GM12878 (cell line): ENCODE data around the gene VDR. TPM values are rescaled to one million over a fixed set of nuclear protein-coding genes. Genes with fewer than 3 reads are reported as not detected.

Experiments used
- ATAC-seq: fragments of 200-7000 bp; cut with Tn5 transposase; 3 replicates; pipeline ENCODE4 v1.9.1; 2020; ENCODE audit warnings: mild to moderate bottlenecking, moderate library complexity
- BruUV-seq: library from RNA; stranded (reverse); fragments of 400-500 nt; replicated peaks from 2 replicates; lab custom pipeline; 2021; lab: Mats Ljungman, UMichigan
- CTCF ChIA-PET: fragments of 300-600 bp; sonication (Branson Sonifier 250); formaldehyde crosslinking; extraction: SDS; loops from one replicate; lab custom pipeline; 2021; ENCODE audit warnings: inconsistent platforms; lab: Yijun Ruan, JAX
- POLR2A ChIA-PET: fragments of 350-600 bp; formaldehyde crosslinking; extraction: SDS; loops from one replicate; lab custom pipeline; 2021; ENCODE audit warnings: inconsistent platforms; lab: Charles Lee
- RAD21 ChIA-PET: fragments of 300-600 bp; sonication (Branson Sonifier 250); formaldehyde crosslinking; loops from one replicate; lab custom pipeline; 2023; ENCODE audit warnings: antibody characterized with exemption; ENCODE audit not compliant: unreplicated experiment; lab: Charles Lee
- SMC1A ChIA-PET: fragments of 300-600 bp; sonication (Branson Sonifier 250); formaldehyde crosslinking; loops from one replicate; lab custom pipeline; 2023; ENCODE audit not compliant: unreplicated experiment, uncharacterized antibody; lab: Charles Lee
- DNase-seq: peaks from one replicate; pipeline ENCODE4 v3.0.0-alpha.2; 2011; ENCODE audit warnings: low read depth, low spot score
- FAIRE-seq: peaks from 3 replicates; lab custom pipeline; 2011; peaks lifted over from hg19 to GRCh38; lab: Jason Lieb, UNC
- H2AFZ ChIP-seq: 2 replicates; pipeline ENCODE4 v1.6.0; 2011; ENCODE audit warnings: low read depth, low read length, control low read depth; ENCODE audit not compliant: control insufficient read depth
- H3K27ac ChIP-seq: 2 replicates; pipeline ENCODE4 v1.5.1; 2011; ENCODE audit warnings: control low read depth; ENCODE audit not compliant: control insufficient read depth, insufficient read depth
- H3K27me3 ChIP-seq, 2 experiments: replicated peaks in 1 of 2; 2 replicates each; pipeline versions ENCODE4 v1.6.0 to v1.6.1; 2011; ENCODE audit warnings: low read length in 1 of 2; ENCODE audit not compliant: control insufficient read depth in 2 of 2, insufficient read depth in 2 of 2
- H3K36me3 ChIP-seq, 2 experiments: 2 replicates each; pipeline ENCODE4 v1.5.1; 2011; ENCODE audit warnings: low read length in 1 of 2; ENCODE audit not compliant: control insufficient read depth in 2 of 2, insufficient read depth in 2 of 2
- H3K4me1 ChIP-seq: 2 replicates; pipeline ENCODE4 v1.6.1; 2011; ENCODE audit warnings: mild to moderate bottlenecking, low read length, moderate library complexity, mixed read lengths; ENCODE audit not compliant: control insufficient read depth, insufficient read depth
- H3K4me2 ChIP-seq: 2 replicates; pipeline ENCODE4 v1.6.0; 2011; ENCODE audit warnings: control low read depth; ENCODE audit not compliant: control insufficient read depth, insufficient read depth
- H3K4me3 ChIP-seq: fragments of 200-600 bp; sonication (generic); 2 replicates; pipeline ENCODE4 v1.5.1; 2016
- H3K79me2 ChIP-seq: 2 replicates; pipeline ENCODE4 v1.6.0; 2011; ENCODE audit warnings: low read length; ENCODE audit not compliant: control insufficient read depth, insufficient read depth
- H3K9ac ChIP-seq: 2 replicates; pipeline ENCODE4 v1.8.0; 2011; ENCODE audit warnings: low read length, control low read depth, mixed read lengths; ENCODE audit not compliant: control insufficient read depth, insufficient read depth
- H3K9me3 ChIP-seq: replicated peaks from 3 replicates; pipeline ENCODE4 v1.5.1; 2011; ENCODE audit warnings: mild to moderate bottlenecking, low read length; ENCODE audit not compliant: control insufficient read depth, insufficient read depth
- H4K20me1 ChIP-seq: 2 replicates; pipeline ENCODE4 v1.6.0; 2011; ENCODE audit not compliant: control insufficient read depth, insufficient read depth
- CREB1 ChIP-seq: IDR thresholded peaks from 2 replicates; pipeline ENCODE4 v1.6.1; 2012; ENCODE audit warnings: low read depth, mild to moderate bottlenecking, inconsistent platforms
- EED ChIP-seq: sonication (generic); IDR thresholded peaks from 2 replicates; pipeline ENCODE4 v1.6.1; 2016; ENCODE audit warnings: antibody characterized with exemption, low read depth
- ETV6 ChIP-seq, 2 experiments: fragments of 450-650 bp in 1 of 2; IDR thresholded peaks in 1 of 2; conservative IDR thresholded peaks in 1 of 2; 2 replicates each; pipeline ENCODE4 v1.6.1; 2014; ENCODE audit warnings: antibody characterized with exemption in 1 of 2, borderline replicate concordance in 1 of 2, low read depth in 1 of 2, mild to moderate bottlenecking in 1 of 2, moderate library complexity in 1 of 2
- IKZF2 ChIP-seq, 2 experiments: fragments of 450-650 bp; IDR thresholded peaks; 2 replicates each; pipeline ENCODE4 v1.6.1; 2017; ENCODE audit warnings: mild to moderate bottlenecking in 2 of 2, moderate library complexity in 2 of 2
- NBN ChIP-seq: fragments of 450-650 bp; IDR thresholded peaks from 2 replicates; pipeline ENCODE4 v1.6.1; 2016
- RAD21 ChIP-seq: IDR thresholded peaks from 2 replicates; pipeline ENCODE4 v1.6.1; 2011; ENCODE audit warnings: mild to moderate bottlenecking, low read depth, low read length, moderate library complexity; ENCODE audit not compliant: insufficient read depth
- RUNX3 ChIP-seq: IDR thresholded peaks from 2 replicates; pipeline ENCODE4 v1.6.1; 2012; ENCODE audit warnings: low read length, inconsistent platforms
- SMC3 ChIP-seq: IDR thresholded peaks from 2 replicates; pipeline ENCODE4 v1.6.1; 2011; ENCODE audit warnings: low read length, improper control_type of control experiment, borderline replicate concordance
- SPI1 ChIP-seq: IDR thresholded peaks from 2 replicates; pipeline ENCODE4 v1.6.1; 2011; ENCODE audit warnings: low read depth, mild to moderate bottlenecking, low read length, moderate library complexity, borderline replicate concordance; ENCODE audit not compliant: insufficient read depth
- STAT3 ChIP-seq: IDR thresholded peaks from 2 replicates; pipeline ENCODE4 v1.6.1; 2011; ENCODE audit warnings: low read depth, low read length, improper control_type of control experiment
- YY1 ChIP-seq: IDR thresholded peaks from 2 replicates; pipeline ENCODE4 v1.6.1; 2011; ENCODE audit warnings: low read depth, mild to moderate bottlenecking, low read length
- ZSCAN29 ChIP-seq: fragments of 450-650 bp; IDR thresholded peaks from 2 replicates; pipeline ENCODE4 v1.6.1; 2017; ENCODE audit warnings: mild to moderate bottlenecking, moderate library complexity
- WGBS: methylation state at CpG from one replicate; pipeline ENCODE4 v1.1.6; 2016; ENCODE audit warnings: low lambda C conversion rate; ENCODE audit not compliant: insufficient replicate concordance, insufficient coverage; ENCODE audit errors: missing lambda C conversion rate; 5-methylcytosine and 5-hydroxymethylcytosine counted together
- in situ Hi-C: fragments of 300-500 bp; cut with MboI; formaldehyde crosslinking; loops from 9 replicates; pipeline ENCODE4 v1.14.3; 2018; ENCODE audit warnings: mixed read lengths
- intact Hi-C: fragments of 100-400 bp; cut with micrococcal nuclease; formaldehyde crosslinking; loops from one replicate; pipeline ENCODE4 v1.14.2; 2022; ENCODE audit not compliant: unreplicated experiment
- polyA plus RNA-seq, 11 experiments: library from polyadenylated mRNA; depleted of rRNA in 4 of 11; unstranded in 6 of 11; stranded (reverse) in 5 of 11; fragments of >200 nt; fragmentation: Nextera tagmentation in 4 of 11; fragmentation: Illumina TruSeq in 1 of 11; extraction: Ambion mirVana in 4 of 11; extraction: Trizol in 1 of 11; gene quantifications; 1 replicate in 1 of 11; 2 replicates in 10 of 11; pipeline versions ENCODE4 v1.2.1 to v1.2.3, GENCODE V29; 2011 to 2016; ENCODE audit warnings: inconsistent platforms in 2 of 11, missing spikeins in 2 of 11, low read depth in 1 of 11
- total RNA-seq, 4 experiments: library from RNA; depleted of rRNA in 3 of 4; stranded (reverse); fragments of >200 nt in 3 of 4; fragmentation: Illumina TruSeq in 1 of 4; extraction: Trizol in 1 of 4; gene quantifications; 2 replicates each; pipeline versions ENCODE4 v1.2.1 to v1.2.3, GENCODE V29; 2013 to 2021
- TF ChIP-seq, protein P1 (sequence below): fragments of 450-650 bp; formaldehyde crosslinking; IDR thresholded peaks from 2 replicates; pipeline ENCODE4 v1.4.0; 2020; ENCODE audit warnings: mild to moderate bottlenecking, moderate library complexity

VDR gene
- total and polyA plus RNA-seq, 10 of the 15 experiments (the other 5 are each of a cell fraction or from before 2014, with no cell fraction given) = 0.27 to 7.9 (median 3.0) TPM

DNA sequence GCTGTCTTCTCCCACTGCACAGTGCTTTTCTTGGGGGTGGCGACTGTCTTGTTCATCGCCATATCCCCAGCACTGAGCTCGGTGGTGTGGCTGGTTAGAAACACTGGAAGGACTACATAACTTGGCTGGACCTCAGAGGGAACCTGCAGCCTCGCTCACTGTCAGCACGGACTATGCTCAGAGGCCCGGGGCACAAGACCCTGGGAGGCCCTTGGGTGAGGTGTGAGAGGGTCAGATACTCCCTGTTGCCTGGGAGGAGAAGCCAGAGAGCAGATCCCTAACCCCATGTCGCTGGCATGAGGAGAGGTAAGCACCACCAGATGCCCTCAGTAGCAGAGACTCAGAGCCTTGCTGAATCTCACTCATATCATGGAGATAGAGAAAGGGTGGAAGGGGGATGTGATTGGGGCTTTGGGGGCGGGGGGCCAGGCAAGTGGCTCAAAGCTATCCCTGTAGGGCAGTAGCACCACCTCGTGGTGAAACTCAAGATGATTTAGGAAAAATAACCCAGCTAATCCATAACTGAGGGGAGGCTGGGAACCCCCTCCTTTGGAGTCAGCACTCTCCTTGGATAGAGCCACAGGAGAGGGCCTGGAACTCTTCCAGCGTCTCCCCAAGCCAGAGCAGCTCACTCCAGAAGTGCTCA, 66.4 kb downstream of the VDR start (continued):
- TF ChIP-seq, protein P1, sequence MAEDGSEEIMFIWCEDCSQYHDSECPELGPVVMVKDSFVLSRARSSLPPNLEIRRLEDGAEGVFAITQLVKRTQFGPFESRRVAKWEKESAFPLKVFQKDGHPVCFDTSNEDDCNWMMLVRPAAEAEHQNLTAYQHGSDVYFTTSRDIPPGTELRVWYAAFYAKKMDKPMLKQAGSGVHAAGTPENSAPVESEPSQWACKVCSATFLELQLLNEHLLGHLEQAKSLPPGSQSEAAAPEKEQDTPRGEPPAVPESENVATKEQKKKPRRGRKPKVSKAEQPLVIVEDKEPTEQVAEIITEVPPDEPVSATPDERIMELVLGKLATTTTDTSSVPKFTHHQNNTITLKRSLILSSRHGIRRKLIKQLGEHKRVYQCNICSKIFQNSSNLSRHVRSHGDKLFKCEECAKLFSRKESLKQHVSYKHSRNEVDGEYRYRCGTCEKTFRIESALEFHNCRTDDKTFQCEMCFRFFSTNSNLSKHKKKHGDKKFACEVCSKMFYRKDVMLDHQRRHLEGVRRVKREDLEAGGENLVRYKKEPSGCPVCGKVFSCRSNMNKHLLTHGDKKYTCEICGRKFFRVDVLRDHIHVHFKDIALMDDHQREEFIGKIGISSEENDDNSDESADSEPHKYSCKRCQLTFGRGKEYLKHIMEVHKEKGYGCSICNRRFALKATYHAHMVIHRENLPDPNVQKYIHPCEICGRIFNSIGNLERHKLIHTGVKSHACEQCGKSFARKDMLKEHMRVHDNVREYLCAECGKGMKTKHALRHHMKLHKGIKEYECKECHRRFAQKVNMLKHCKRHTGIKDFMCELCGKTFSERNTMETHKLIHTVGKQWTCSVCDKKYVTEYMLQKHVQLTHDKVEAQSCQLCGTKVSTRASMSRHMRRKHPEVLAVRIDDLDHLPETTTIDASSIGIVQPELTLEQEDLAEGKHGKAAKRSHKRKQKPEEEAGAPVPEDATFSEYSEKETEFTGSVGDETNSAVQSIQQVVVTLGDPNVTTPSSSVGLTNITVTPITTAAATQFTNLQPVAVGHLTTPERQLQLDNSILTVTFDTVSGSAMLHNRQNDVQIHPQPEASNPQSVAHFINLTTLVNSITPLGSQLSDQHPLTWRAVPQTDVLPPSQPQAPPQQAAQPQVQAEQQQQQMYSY (CRISPR knock-in tag) = no peak

DNA sequence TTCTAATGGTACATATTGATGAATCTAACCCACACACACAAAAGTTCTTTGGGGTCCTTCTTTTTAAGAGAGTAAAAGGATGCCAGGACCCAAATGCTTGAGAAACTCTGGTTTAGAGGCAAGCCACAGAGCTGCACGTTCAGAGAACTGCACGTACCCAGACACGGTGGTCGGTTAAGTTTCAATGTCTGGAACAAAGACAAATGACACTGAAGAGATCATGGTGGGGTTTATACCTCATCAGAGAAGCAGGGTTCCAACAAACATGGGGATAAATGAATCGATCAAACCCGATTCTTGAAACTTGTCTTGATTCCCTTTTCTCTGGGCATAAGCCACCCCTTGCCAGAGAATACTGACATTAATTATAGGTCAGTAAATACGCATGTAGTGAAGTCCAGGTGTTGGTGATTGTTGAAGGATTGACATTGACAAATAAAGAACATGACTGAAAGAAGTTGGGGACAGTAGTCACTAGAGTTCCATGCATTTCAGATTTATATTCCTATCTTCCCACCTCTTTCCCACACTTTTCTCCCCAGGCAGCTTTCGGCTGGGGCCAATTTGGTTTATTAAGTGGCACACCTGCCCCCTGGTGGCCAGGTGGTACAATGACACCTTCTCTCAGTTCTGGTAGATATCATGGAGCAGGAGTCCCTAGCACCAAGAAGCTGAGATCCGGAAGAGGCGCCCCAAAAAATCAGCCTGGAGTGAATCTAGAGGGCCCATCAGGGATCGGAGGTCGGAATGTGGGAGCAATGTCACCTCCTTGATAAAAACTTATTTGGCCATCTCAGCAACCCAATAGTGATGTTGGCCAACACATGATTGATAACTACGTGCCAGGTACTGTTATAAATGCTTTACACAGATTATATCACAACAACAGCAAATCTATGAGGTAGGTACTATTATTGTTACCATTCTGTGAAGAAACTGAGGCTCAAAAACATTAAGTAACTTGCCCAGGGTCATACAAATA, 67.3 kb downstream of the VDR start:
- peak; percentile 66 for FAIRE-seq
- H3K4me1 ChIP-seq = peaks cover 46% of the 10 kb centered on the region
- 0 out of 2 replicates have a peak, but pooled peaks have one; percentile 31 for TF ChIP-seq STAT3
- TF ChIP-seq IKZF2 (IDR thresholded peaks at IDR 0.05) = peak; percentile 24 to 37; a peak in 1 of 4 replicates
- no peak for TF ChIP-seq SPI1
- TF ChIP-seq CREB1 = 0 out of 2 replicates have a peak, but pooled peaks have one; percentile 1
- TF ChIP-seq SMC3 = peak; percentile 90
- 0 out of 2 replicates have a peak, but pooled peaks have one; percentile 31 for TF ChIP-seq NBN
- TF ChIP-seq YY1 = peak; percentile 64; the same call in 1 of the 2 replicates
- peak; percentile 93 for TF ChIP-seq RAD21
- TF ChIP-seq ZSCAN29 = no peak
- TF ChIP-seq EED = peak; percentile 57; the same call in 1 of the 2 replicates
- TF ChIP-seq ETV6 (conservative IDR thresholded peaks at IDR 0.05 in 1 of 2, IDR thresholded peaks at IDR 0.05 in 1 of 2; ENCODE audit: borderline replicate concordance in 1 of 2, low read depth in 1 of 2) = no peak
- TF ChIP-seq RUNX3 = peak; percentile 15; the same call in 1 of the 2 replicates

More for the DNA sequence above, 67.3 kb downstream of the VDR start:
- no peaks in the 10 kb centered on the region for H3K79me2 ChIP-seq
- no peak overlapping the region for H3K4me3 ChIP-seq
- H3K36me3 ChIP-seq = no peaks in the 10 kb centered on the region
- in situ Hi-C loops = loop anchor here (5.0 kb wide), 1 partner anchor 125 kb away; no protein-coding TSS in a partner anchor
- intact Hi-C loops = loop anchor here (1.0 to 5.0 kb wide), 5 partner anchors 40 to 185 kb away; no protein-coding TSS in a partner anchor
- RAD21 ChIA-PET = interaction anchor here (0.6 to 12.6 kb wide), 29 partner anchors 9 to 781 kb away, joined by 3 to 202 read pairs (median 8); partner anchors contain the start of genes ENDOU, HDAC7, SLC48A1 and TMEM106C
- POLR2A ChIA-PET = interaction anchor here (1.8 kb wide), 1 partner anchor 40 kb away, joined by 8 read pairs; no protein-coding TSS in a partner anchor
- H3K9me3 ChIP-seq = no peaks in the 10 kb centered on the region
- peak overlapping the region; percentile 11; the same call in 1 of the 2 replicates for H3K4me2 ChIP-seq
- SMC1A ChIA-PET = interaction anchor here (0.6 to 6.1 kb wide), 27 partner anchors 8 to 131 kb away, joined by 3 to 71 read pairs (median 9); partner anchors contain the start of genes HDAC7, RPAP3 and SLC48A1
- no peak overlapping the region for H2AFZ ChIP-seq
- H3K27ac ChIP-seq = no peak overlapping the region
- DNase-seq (peak; percentile 20), ATAC-seq (peak; percentile 78)
- CTCF ChIA-PET = interaction anchor here (0.7 to 14.0 kb wide), 40 partner anchors 9 to 190 kb away, joined by 3 to 215 read pairs (median 9); partner anchors contain the start of genes ENDOU, HDAC7, RAPGEF3 and SLC48A1
- no TSS peak for BruUV-seq
- WGBS = 18% methylated on average over 13 of the region's 13 CpGs
- no peaks in the 10 kb centered on the region for H4K20me1 ChIP-seq
- H3K9ac ChIP-seq = no peak overlapping the region
- no peaks in the 10 kb centered on the region; a peak in 2 of 4 replicates for H3K27me3 ChIP-seq
